AG09319 (cell line): ENCODE results near the gene FOLR3.
A peak's percentile ranks its signal among the peaks of the same experiment; 100 is the strongest.
"Not testable (repeated sequence)": the region's sequence is repeated elsewhere in the genome, so short reads cannot be mapped to it uniquely, and the experiment has no call there.

ENCODE experiments used
- DNase-seq: peaks from one replicate; pipeline ENCODE4 v3.0.0-alpha.2; 2010; ENCODE audit warnings: low read depth; ENCODE audit errors: extremely low read depth
- TF ChIP-seq, protein P1 (sequence below): IDR thresholded peaks from 2 replicates; pipeline ENCODE4 v1.5.1; 2011; ENCODE audit warnings: low read depth, mild to moderate bottlenecking, inconsistent platforms, low read length, moderate library complexity

The FOLR3 gene

DNA sequence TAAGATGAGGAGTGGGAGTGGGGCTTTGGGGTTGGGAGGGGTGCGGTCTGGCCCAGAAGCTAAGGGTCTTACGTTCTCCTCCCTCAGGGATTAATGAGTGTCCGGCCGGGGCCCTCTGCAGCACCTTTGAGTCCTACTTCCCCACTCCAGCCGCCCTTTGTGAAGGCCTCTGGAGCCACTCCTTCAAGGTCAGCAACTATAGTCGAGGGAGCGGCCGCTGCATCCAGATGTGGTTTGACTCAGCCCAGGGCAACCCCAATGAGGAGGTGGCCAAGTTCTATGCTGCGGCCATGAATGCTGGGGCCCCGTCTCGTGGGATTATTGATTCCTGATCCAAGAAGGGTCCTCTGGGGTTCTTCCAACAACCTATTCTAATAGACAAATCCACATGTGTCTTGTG, 4.0 kb downstream of the FOLR3 start:
- DNase-seq, result no peak
- TF ChIP-seq, protein P1, sequence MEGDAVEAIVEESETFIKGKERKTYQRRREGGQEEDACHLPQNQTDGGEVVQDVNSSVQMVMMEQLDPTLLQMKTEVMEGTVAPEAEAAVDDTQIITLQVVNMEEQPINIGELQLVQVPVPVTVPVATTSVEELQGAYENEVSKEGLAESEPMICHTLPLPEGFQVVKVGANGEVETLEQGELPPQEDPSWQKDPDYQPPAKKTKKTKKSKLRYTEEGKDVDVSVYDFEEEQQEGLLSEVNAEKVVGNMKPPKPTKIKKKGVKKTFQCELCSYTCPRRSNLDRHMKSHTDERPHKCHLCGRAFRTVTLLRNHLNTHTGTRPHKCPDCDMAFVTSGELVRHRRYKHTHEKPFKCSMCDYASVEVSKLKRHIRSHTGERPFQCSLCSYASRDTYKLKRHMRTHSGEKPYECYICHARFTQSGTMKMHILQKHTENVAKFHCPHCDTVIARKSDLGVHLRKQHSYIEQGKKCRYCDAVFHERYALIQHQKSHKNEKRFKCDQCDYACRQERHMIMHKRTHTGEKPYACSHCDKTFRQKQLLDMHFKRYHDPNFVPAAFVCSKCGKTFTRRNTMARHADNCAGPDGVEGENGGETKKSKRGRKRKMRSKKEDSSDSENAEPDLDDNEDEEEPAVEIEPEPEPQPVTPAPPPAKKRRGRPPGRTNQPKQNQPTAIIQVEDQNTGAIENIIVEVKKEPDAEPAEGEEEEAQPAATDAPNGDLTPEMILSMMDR, result no peak

DNA sequence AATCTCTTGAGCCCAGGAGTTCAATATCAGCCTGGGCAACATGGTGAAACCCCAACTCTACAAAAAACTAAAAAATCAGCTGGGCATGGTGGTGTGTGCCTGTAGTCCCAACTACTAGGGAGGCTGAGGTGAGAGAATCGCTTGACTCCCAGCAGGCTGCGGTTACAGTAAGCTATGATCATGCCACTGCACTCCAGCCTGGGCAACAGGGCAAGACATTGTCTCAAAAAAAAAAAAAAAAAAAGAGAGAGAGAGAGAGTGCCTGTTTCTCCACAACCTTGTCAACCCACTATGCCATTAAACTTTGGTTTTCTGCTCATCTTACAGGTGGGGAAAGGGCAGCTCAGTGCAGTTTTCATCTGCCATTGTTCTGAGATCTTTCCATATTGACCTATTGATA, 5.1 kb downstream of the FOLR3 start:
- DNase-seq, result no peak
- TF ChIP-seq, protein P1, result no peak

DNA sequence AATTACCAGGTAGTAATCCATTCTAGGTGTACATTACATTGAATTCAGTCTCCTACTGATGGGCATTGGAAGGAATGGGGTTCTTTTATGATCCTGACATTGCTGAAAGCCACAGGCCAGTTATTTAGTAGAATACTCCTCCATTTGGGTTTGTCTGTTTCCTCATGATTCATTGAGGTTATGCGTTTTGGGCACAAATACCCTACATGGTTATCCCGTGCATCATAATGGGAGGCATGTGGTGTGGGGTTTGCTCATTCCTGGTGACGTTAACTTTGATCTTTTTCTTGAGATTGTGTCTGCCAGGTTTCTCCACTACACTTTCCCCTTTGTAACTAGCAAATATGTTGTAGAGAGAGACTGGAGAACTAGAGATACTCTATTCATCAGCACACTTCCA, 5.5 kb downstream of the FOLR3 start:
- DNase-seq, result peak; percentile 43
- TF ChIP-seq, protein P1, result no peak

DNA sequence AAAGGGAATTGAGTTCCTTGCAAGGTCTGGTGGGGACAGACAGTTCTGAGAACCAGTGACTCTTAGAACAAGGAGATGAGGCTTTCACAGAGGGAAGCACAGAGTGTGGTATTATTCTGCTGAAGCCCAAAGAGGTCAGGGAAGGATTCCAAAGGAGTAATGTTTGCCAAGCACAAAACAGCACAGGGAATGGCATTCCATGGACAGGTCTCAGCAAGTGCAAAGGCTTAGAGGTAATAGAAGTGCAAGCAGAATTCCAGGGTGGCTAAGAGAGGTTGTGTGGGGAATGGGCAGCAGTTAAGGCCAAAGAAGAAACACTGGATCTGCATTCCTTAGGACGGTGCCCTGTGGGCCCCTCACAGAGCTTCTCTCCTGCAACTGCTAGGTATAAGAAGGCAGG, 6.6 kb downstream of the FOLR3 start:
- not testable (repeated sequence) for DNase-seq

DNA sequence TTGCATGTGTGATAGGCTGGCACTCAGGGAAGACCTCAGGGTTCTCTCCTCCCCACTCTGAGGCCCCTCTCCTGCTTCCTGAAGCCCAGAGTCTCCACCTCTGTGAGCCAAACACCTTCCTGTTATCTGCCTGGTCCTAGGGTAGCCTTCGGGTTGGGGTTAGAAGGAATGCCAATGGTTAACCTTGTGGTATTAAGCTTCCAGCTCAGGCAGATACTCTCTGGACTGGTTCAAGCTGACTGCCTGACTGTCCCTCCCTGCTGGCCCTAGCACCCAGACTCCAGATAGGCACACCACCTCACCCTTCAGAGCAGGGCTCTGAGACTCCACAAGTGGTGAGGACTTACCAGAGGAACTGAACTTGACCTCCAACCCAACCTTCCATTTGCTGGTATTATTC, 7.0 kb downstream of the FOLR3 start:
- DNase-seq, result not testable (repeated sequence)

DNA sequence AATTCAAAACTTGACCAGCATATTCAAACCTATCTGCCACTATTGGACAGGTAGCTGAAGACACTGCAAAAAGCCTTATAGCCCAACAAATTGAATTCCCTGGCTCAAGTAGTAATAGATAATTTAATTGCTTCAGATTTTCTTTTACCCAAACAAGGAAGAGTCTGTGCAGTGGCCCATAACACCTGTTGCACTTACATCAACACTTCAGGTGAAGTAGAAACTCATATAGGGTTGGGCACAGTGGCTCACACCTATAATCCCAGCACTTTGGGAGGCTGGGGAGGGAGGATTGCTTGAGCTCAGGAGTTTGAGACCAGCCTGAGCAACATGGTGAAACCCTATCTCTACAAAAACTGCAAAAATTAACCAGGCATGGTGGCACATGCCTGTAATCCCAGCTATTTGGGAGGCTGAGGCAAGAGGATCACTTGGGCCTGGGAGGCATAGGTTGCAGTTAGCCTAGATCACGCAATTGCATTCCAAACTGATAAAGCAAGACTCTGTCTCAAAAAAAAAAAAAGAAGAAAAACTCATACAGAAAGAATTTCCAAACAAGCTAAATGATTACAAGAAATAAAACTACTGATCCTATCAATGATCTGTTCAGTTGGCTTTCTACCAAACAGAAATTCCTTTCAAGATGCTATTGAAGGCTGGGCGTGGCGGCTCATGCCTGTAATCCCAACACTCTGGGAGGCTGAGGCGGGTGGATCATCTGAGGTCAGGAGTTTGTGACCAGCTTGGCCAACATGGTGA, 9.5 kb downstream of the FOLR3 start:
- peak; percentile 54 for DNase-seq
- TF ChIP-seq, protein P1, result no peak

DNA sequence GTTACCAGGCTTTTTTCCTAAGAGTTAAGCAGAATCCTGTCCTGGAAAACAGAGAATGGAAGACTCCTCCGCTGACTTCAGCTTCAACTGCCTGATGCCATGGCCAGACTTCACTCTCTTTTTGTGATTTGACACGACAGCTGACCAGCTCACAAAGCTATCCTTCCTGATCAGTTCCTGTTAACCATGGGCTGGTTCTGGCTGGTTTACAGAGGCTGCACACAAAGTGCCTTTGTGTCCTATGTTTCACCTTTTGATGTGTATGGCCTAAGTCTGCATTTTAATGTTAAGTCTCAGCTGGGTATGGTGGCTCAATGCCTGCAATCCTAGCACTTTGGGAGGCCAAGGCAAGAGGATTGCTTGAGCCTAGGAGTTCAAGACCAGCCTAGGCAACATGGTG, 11.1 kb downstream of the FOLR3 start:
- TF ChIP-seq, protein P1, result no peak
- DNase-seq, result no peak

DNA sequence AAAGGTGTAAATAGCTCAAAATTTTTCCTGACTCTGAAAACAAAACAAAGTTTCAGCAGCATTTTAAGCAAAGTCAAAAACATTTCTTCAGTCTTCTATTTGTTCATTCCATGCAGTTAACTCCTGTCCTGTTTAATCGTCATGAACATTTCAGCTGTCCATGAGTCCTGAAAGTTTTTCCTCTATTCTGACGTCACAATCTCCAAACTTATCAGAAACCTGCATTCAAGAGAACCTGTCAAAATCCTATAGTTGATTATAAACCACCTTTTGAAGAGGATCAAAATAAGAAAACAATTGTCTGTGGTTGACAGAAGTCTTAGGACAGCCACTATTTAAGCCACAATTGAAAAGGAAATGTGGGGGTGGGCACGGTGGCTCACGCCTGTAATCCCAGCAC, 15.4 kb downstream of the FOLR3 start:
- TF ChIP-seq, protein P1, result no peak
- DNase-seq, result no peak

DNA sequence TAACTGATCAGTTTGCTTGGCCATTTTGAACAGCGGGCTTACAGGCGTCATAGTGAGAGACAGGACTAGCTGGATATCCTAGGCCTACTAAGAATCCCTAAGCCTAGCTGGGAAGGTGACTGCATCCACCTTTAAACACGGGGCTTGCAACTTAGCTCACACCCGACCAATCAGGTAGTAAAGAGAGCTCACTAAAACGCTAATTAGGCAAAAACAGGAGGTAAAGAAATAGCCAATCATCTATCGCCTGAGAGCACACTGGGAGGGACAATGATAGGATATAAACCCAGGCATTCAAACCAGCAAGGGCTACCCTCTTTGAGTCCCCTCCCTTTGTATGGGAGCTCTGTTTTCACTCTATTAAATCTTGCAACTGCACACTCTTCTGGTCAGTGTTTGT, 18.3 kb downstream of the FOLR3 start:
- not testable (repeated sequence) for DNase-seq
